Endothelial cell (in vitro differentiated cells): ENCODE results near the gene ADARB2. TPM values are rescaled to one million over a fixed set of nuclear protein-coding genes. Genes with fewer than 3 reads are reported as not detected.

Experiments used
- DNase-seq: peaks from one replicate; pipeline ENCODE4 v3.0.0; 2021; ENCODE audit warnings: low spot score
- H3K27ac Mint-ChIP-seq: one replicate; pipeline ENCODE4 v1.8.0; 2021; ENCODE audit warnings: mixed read lengths, inconsistent platforms; ENCODE audit not compliant: unreplicated experiment
- H3K27me3 Mint-ChIP-seq: one replicate; pipeline ENCODE4 v1.8.0; 2021; ENCODE audit warnings: mild to moderate bottlenecking, moderate library complexity, mixed read lengths, inconsistent platforms; ENCODE audit not compliant: unreplicated experiment
- H3K36me3 Mint-ChIP-seq: one replicate; pipeline ENCODE4 v1.8.0; 2021; ENCODE audit warnings: mild to moderate bottlenecking, low read depth, mixed read lengths, inconsistent platforms; ENCODE audit not compliant: unreplicated experiment
- H3K4me1 Mint-ChIP-seq: one replicate; pipeline ENCODE4 v1.8.0; 2021; ENCODE audit warnings: mild to moderate bottlenecking, mixed read lengths, inconsistent platforms; ENCODE audit not compliant: unreplicated experiment
- H3K4me3 Mint-ChIP-seq: one replicate; pipeline ENCODE4 v1.8.0; 2021; ENCODE audit warnings: mild to moderate bottlenecking, mixed read lengths, inconsistent platforms; ENCODE audit not compliant: unreplicated experiment
- H3K9me3 Mint-ChIP-seq: one replicate; pipeline ENCODE4 v1.8.0; 2021; ENCODE audit warnings: mixed read lengths, inconsistent platforms; ENCODE audit not compliant: unreplicated experiment
- CTCF ChIP-seq: fragments of 200-600 bp; sonication (generic); IDR thresholded peaks from one replicate; pipeline ENCODE4 v1.5.0; 2021; ENCODE audit warnings: antibody characterized with exemption; ENCODE audit not compliant: unreplicated experiment
- total RNA-seq: library from RNA; stranded (reverse); fragmentation: NEBNext Ultra II Directional; extraction: Animal tissue kit (Norgen Biotek cat#: 25700); gene quantifications from one replicate; pipeline ENCODE4 v1.2.1, GENCODE V29; 2021; ENCODE audit not compliant: unreplicated experiment

The ADARB2 gene
- total RNA-seq, 1 donor from 2014 or later, result 54.9 TPM

GRCh38 chr10:1413823-1414222 is 323.5 kb downstream of the ADARB2 start:
- no peak overlapping the region for H3K27ac Mint-ChIP-seq

GRCh38 chr10:1413256-1413655 is 324.1 kb downstream of the ADARB2 start:
- Mint-ChIP-seq H3K27me3 (peaks cover 3% of the 10 kb centered on the region), H3K27ac (no peak overlapping the region), H3K36me3 (peaks cover 7% of the 10 kb centered on the region), H3K4me3 (no peak overlapping the region), H3K9me3 (peaks cover 10% of the 10 kb centered on the region), H3K4me1 (peaks cover 14% of the 10 kb centered on the region)
- DNase-seq, result no peak
- no peak for TF ChIP-seq CTCF

More at GRCh38 chr10:1413823-1414222, 323.5 kb downstream of the ADARB2 start:
- DNase-seq, result no peak
- Mint-ChIP-seq H3K4me1 (peaks cover 14% of the 10 kb centered on the region), H3K36me3 (peaks cover 7% of the 10 kb centered on the region), H3K9me3 (peaks cover 10% of the 10 kb centered on the region), H3K4me3 (no peak overlapping the region), H3K27me3 (peaks cover 3% of the 10 kb centered on the region)
- TF ChIP-seq CTCF, result no peak

GRCh38 chr10:1412531-1413189 is 324.7 kb downstream of the ADARB2 start:
- no peak for TF ChIP-seq CTCF
- Mint-ChIP-seq H3K27me3 (peaks cover 3% of the 10 kb centered on the region), H3K27ac (no peak overlapping the region), H3K4me3 (no peak overlapping the region), H3K9me3 (peaks cover 9% of the 10 kb centered on the region), H3K4me1 (peaks cover 14% of the 10 kb centered on the region), H3K36me3 (peaks cover 7% of the 10 kb centered on the region)
- no peak for DNase-seq

DNA sequence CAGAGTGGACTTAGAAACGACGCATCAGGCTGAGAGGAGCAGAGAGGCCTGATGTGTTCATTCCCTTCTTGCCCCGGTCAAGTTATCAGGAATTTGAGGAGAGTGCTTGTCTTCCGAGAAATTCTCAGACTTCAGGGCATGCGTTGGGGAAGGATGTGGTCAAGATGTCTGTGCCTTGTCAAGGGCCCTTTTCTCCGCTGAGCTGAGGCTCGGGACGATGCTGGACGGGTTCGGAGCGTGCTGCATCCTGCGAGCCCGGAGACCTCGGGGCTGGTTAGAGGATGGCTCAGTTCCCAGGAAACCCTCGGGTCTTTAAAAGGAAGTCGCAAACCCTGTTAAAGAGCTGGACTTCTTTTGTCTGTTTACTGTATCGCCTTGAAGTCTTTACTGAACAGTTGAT is 325.4 kb downstream of the ADARB2 start:
- Mint-ChIP-seq H3K4me1 (peaks cover 10% of the 10 kb centered on the region), H3K4me3 (no peak overlapping the region), H3K36me3 (peaks cover 3% of the 10 kb centered on the region), H3K9me3 (peaks cover 2% of the 10 kb centered on the region), H3K27ac (no peak overlapping the region), H3K27me3 (peaks cover 3% of the 10 kb centered on the region)
- no peak for DNase-seq
- TF ChIP-seq CTCF, result no peak

GRCh38 chr10:1411451-1411850 is 325.9 kb downstream of the ADARB2 start:
- Mint-ChIP-seq H3K27ac (no peak overlapping the region), H3K4me1 (peaks cover 7% of the 10 kb centered on the region), H3K27me3 (peaks cover 3% of the 10 kb centered on the region), H3K4me3 (no peak overlapping the region), H3K36me3 (no peaks in the 10 kb centered on the region), H3K9me3 (no peaks in the 10 kb centered on the region)
- TF ChIP-seq CTCF, result no peak
- DNase-seq, result no peak
